Astrocyte of the hippocampus (primary cell): ENCODE results near the gene ABCF1.
A peak's percentile ranks its signal among the peaks of the same experiment; 100 is the strongest.

Experiments used
- DNase-seq: peaks from one replicate; pipeline ENCODE4 v3.0.0; 2011; ENCODE audit warnings: low read depth, low spot score

ABCF1 gene

GRCh38 chr6:30626484-30627366 lies 55.5 kb downstream of the ABCF1 start, which contains the start of gene ATAT1:
Gene ATAT1 (plus strand): TSS chr6:30626874.
- DNase-seq = peak; percentile 93

- DNase-seq = no peak
Measured at GRCh38 chr6:30635834-30636233, 64.6 kb downstream of the ABCF1 start.

GRCh38 chr6:30640481-30640880 lies 69.2 kb downstream of the ABCF1 start:
- DNase-seq = no peak

GRCh38 chr6:30641048-30641447 lies 69.8 kb downstream of the ABCF1 start:
- DNase-seq = no peak
